HepG2 (cell line): ENCODE results near the gene IST1. TPM values are rescaled to one million over a fixed set of nuclear protein-coding genes. Genes with fewer than 3 reads are reported as not detected.

Experiments used
- ATAC-seq: fragments of 200-7000 bp; cut with Tn5 transposase; 3 replicates; pipeline ENCODE4 v1.9.1; 2020; ENCODE audit warnings: mild to moderate bottlenecking, moderate library complexity
- BruUV-seq: library from RNA; stranded (reverse); fragments of 400-500 nt; replicated peaks from 2 replicates; lab custom pipeline; 2021; lab: Mats Ljungman, UMichigan
- CTCF ChIA-PET: fragments of 300-600 bp; formaldehyde crosslinking; extraction: SDS; loops from one replicate; lab custom pipeline; 2021; ENCODE audit warnings: low total read pairs, inconsistent platforms, low intra/inter-chr PET ratio; lab: Yijun Ruan, JAX
- POLR2A ChIA-PET: fragments of 350-600 bp; sonication (Branson Sonifier 250); formaldehyde crosslinking; loops from one replicate; lab custom pipeline; 2020; ENCODE audit warnings: antibody characterized with exemption, inconsistent platforms; lab: Yijun Ruan, JAX
- DNase-seq: peaks from one replicate; pipeline ENCODE4 v3.0.0-alpha.2; 2015; ENCODE audit warnings: low spot score
- FAIRE-seq: peaks from 3 replicates; lab custom pipeline; 2011; peaks lifted over from hg19 to GRCh38; lab: Jason Lieb, UNC
- H2AFZ ChIP-seq: one replicate; pipeline ENCODE4 v1.6.1; 2011; ENCODE audit warnings: low read length, inconsistent platforms
- H3K27ac ChIP-seq: fragments of 300-600 bp; 3 replicates; pipeline ENCODE4 v1.8.0; 2011; ENCODE audit warnings: mixed run types, mild to moderate bottlenecking, mixed read lengths, low read length, inconsistent platforms; ENCODE audit not compliant: insufficient read depth; ENCODE audit errors: extremely low read length
- H3K27me3 ChIP-seq, 2 experiments: fragments of 200-600 bp in 1 of 2; 2 replicates in 1 of 2; 3 replicates in 1 of 2; pipeline versions ENCODE4 v1.6.0 to v1.8.0; 2011; ENCODE audit warnings: low read length in 2 of 2, mild to moderate bottlenecking in 2 of 2, moderate library complexity in 2 of 2, inconsistent platforms in 1 of 2; ENCODE audit not compliant: insufficient read depth in 2 of 2, control insufficient read depth in 1 of 2
- H3K36me3 ChIP-seq, 2 experiments: fragments of 200-600 bp in 1 of 2; replicated peaks in 1 of 2; 2 replicates in 1 of 2; 3 replicates in 1 of 2; pipeline versions ENCODE4 v1.5.1 to v1.8.0; 2011; ENCODE audit warnings: low read length in 2 of 2, inconsistent platforms in 1 of 2; ENCODE audit not compliant: insufficient read depth in 2 of 2, control insufficient read depth in 1 of 2
- H3K4me1 ChIP-seq: 2 replicates; pipeline ENCODE4 v1.5.1; 2012; ENCODE audit warnings: low read length, inconsistent platforms; ENCODE audit not compliant: insufficient read depth
- H3K4me2 ChIP-seq: 2 replicates; pipeline ENCODE4 v1.6.0; 2011; ENCODE audit warnings: low read depth, low read length, inconsistent platforms
- H3K4me3 ChIP-seq, 3 experiments: fragments of 200-600 bp in 1 of 3; sonication (generic), shearing (Covaris generic) in 1 of 3; replicated peaks in 1 of 3; 2 replicates each; pipeline ENCODE4 v1.5.1; 2011 to 2016; ENCODE audit warnings: low read length in 3 of 3, inconsistent platforms in 2 of 3, low read depth in 2 of 3, mild to moderate bottlenecking in 2 of 3, control low read depth in 1 of 3, mixed read lengths in 1 of 3; ENCODE audit not compliant: insufficient read depth in 1 of 3
- H3K79me2 ChIP-seq: one replicate; pipeline ENCODE4 v1.6.1; 2011; ENCODE audit warnings: low read length, inconsistent platforms; ENCODE audit not compliant: insufficient read depth
- H3K9ac ChIP-seq: 2 replicates; pipeline ENCODE4 v1.6.0; 2011; ENCODE audit warnings: mild to moderate bottlenecking, low read depth, low read length, inconsistent platforms; ENCODE audit not compliant: insufficient read depth
- H3K9me3 ChIP-seq: 2 replicates; pipeline ENCODE4 v1.5.1; 2012; ENCODE audit warnings: mild to moderate bottlenecking, low read length
- H4K20me1 ChIP-seq: 2 replicates; pipeline ENCODE4 v1.6.0; 2011; ENCODE audit warnings: inconsistent platforms, mild to moderate bottlenecking, low read length, moderate library complexity; ENCODE audit not compliant: insufficient read depth
- ATF7 ChIP-seq, 2 experiments: fragments of 450-650 bp in 1 of 2; sonication (generic) in 1 of 2; formaldehyde crosslinking in 1 of 2; IDR thresholded peaks; 2 replicates each; pipeline versions ENCODE4 v1.4.0 to v1.6.1; 2016 to 2020; ENCODE audit warnings: antibody characterized with exemption in 1 of 2, mild to moderate bottlenecking in 1 of 2, missing genetic modification reagents in 1 of 2
- JUNB ChIP-seq: sonication (generic); formaldehyde crosslinking; IDR thresholded peaks from 2 replicates; pipeline ENCODE4 v1.8.0; 2022; ENCODE audit warnings: missing genetic modification reagents, mild to moderate bottlenecking, borderline replicate concordance
- LCORL ChIP-seq, 2 experiments: fragments of 450-650 bp in 1 of 2; sonication (generic) in 1 of 2; formaldehyde crosslinking in 1 of 2; IDR thresholded peaks; 2 replicates each; pipeline versions ENCODE4 v1.5.0 to v1.6.1; 2017 to 2020; ENCODE audit warnings: antibody characterized with exemption in 1 of 2, missing genetic modification reagents in 1 of 2
- MEF2D ChIP-seq: sonication (generic); formaldehyde crosslinking; IDR thresholded peaks from 2 replicates; pipeline ENCODE4 v1.5.1; 2020; ENCODE audit warnings: mild to moderate bottlenecking, missing genetic modification reagents
- NFKBIZ ChIP-seq: IDR thresholded peaks from 2 replicates; pipeline ENCODE4 v1.6.1; 2018; ENCODE audit warnings: missing genetic modification reagents, missing compliant biosample characterization
- NR1H2 ChIP-seq: sonication (generic); formaldehyde crosslinking; IDR thresholded peaks from 2 replicates; pipeline ENCODE4 v1.8.1; 2022; ENCODE audit warnings: low read depth, missing genetic modification reagents, borderline replicate concordance
- NRL ChIP-seq: sonication (generic); formaldehyde crosslinking; IDR thresholded peaks from 2 replicates; pipeline ENCODE4 v1.5.0; 2020; ENCODE audit warnings: missing genetic modification reagents, mild to moderate bottlenecking, moderate library complexity, borderline replicate concordance
- SOX6 ChIP-seq, 2 experiments: fragments of 450-650 bp in 1 of 2; sonication (generic) in 1 of 2; formaldehyde crosslinking in 1 of 2; IDR thresholded peaks; 2 replicates each; pipeline versions ENCODE4 v1.4.0 to v1.6.1; 2017 to 2020; ENCODE audit warnings: antibody characterized with exemption in 1 of 2, mild to moderate bottlenecking in 1 of 2, missing genetic modification reagents in 1 of 2
- ZNF225 ChIP-seq: sonication (generic); formaldehyde crosslinking; IDR thresholded peaks from 2 replicates; pipeline ENCODE4 v1.4.0; 2020; ENCODE audit warnings: mild to moderate bottlenecking, missing genetic modification reagents
- ZNF350 ChIP-seq: sonication (generic); formaldehyde crosslinking; IDR thresholded peaks from 2 replicates; pipeline ENCODE4 v1.4.0; 2020; ENCODE audit warnings: mild to moderate bottlenecking, low read depth, missing genetic modification reagents, borderline replicate concordance
- ZNF547 ChIP-seq: sonication (generic); formaldehyde crosslinking; IDR thresholded peaks from 2 replicates; pipeline ENCODE4 v1.5.1; 2020; ENCODE audit warnings: mild to moderate bottlenecking, missing genetic modification reagents
- ZNF670 ChIP-seq: sonication (generic); formaldehyde crosslinking; IDR thresholded peaks from 2 replicates; pipeline ENCODE4 v1.8.0; 2022; ENCODE audit warnings: mild to moderate bottlenecking, missing genetic modification reagents, borderline replicate concordance
- ZNF768 ChIP-seq: sonication (generic); formaldehyde crosslinking; IDR thresholded peaks from 2 replicates; pipeline ENCODE4 v1.4.0; 2020; ENCODE audit warnings: missing genetic modification reagents
- ZNF776 ChIP-seq: sonication (generic); formaldehyde crosslinking; IDR thresholded peaks from 2 replicates; pipeline ENCODE4 v1.4.0; 2020; ENCODE audit warnings: mild to moderate bottlenecking, missing genetic modification reagents
- ZNF784 ChIP-seq: sonication (generic); formaldehyde crosslinking; IDR thresholded peaks from 2 replicates; pipeline ENCODE4 v1.5.1; 2020; ENCODE audit warnings: missing genetic modification reagents, mild to moderate bottlenecking, borderline replicate concordance
- WGBS: methylation state at CpG from one replicate; pipeline ENCODE4 v1.1.6; 2017; ENCODE audit warnings: low lambda C conversion rate; 5-methylcytosine and 5-hydroxymethylcytosine counted together
- in situ Hi-C: cut with HindIII; loops from 2 replicates; pipeline ENCODE4 v1.10.0; 2017; ENCODE audit warnings: low pct_unique_long_range_greater_than_20kb; ENCODE audit not compliant: extremely low pct_ligation_motif_present
- intact Hi-C: fragments of 100-400 bp; cut with micrococcal nuclease; formaldehyde crosslinking; loops from one replicate; pipeline ENCODE4 v1.10.0; 2022; ENCODE audit not compliant: unreplicated experiment
- polyA plus RNA-seq, 8 experiments: library from polyadenylated mRNA; depleted of rRNA in 3 of 8; stranded (reverse) in 7 of 8; unstranded in 1 of 8; fragments of >200 nt; fragmentation: Illumina TruSeq in 4 of 8; extraction: Trizol in 4 of 8; gene quantifications; 2 replicates each; pipeline versions ENCODE4 v1.2.1 to v1.2.3, GENCODE V29; 2011 to 2016; ENCODE audit warnings: low read depth in 4 of 8, missing spikeins in 1 of 8, mixed read lengths in 1 of 8; ENCODE audit not compliant: insufficient read depth in 1 of 8
- total RNA-seq, 5 experiments: library from RNA; depleted of rRNA; stranded (reverse); fragments of >200 nt; fragmentation: Illumina TruSeq; extraction: Trizol; gene quantifications; 2 replicates each; pipeline ENCODE4 v1.2.3, GENCODE V29; 2016; ENCODE audit warnings: low read depth in 1 of 5
- TF ChIP-seq, protein P1 (sequence below), 2 experiments: sonication (generic) in 1 of 2; formaldehyde crosslinking in 1 of 2; IDR thresholded peaks; 2 replicates each; pipeline versions ENCODE4 v1.5.1 to v1.6.1; 2011 to 2020; ENCODE audit warnings: borderline replicate concordance in 1 of 2, low read depth in 1 of 2, low read length in 1 of 2, mild to moderate bottlenecking in 1 of 2, missing genetic modification reagents in 1 of 2, moderate library complexity in 1 of 2
- TF ChIP-seq, protein P2 (sequence below): sonication (generic); formaldehyde crosslinking; IDR thresholded peaks from 2 replicates; pipeline ENCODE4 v1.9.0; 2022; ENCODE audit warnings: low read depth, missing genetic modification reagents

Gene IST1
- total and polyA plus RNA-seq, 2 of the 13 experiments (the other 11 are each of a cell fraction or from before 2014, with no cell fraction given) = 346 to 415 TPM

DNA sequence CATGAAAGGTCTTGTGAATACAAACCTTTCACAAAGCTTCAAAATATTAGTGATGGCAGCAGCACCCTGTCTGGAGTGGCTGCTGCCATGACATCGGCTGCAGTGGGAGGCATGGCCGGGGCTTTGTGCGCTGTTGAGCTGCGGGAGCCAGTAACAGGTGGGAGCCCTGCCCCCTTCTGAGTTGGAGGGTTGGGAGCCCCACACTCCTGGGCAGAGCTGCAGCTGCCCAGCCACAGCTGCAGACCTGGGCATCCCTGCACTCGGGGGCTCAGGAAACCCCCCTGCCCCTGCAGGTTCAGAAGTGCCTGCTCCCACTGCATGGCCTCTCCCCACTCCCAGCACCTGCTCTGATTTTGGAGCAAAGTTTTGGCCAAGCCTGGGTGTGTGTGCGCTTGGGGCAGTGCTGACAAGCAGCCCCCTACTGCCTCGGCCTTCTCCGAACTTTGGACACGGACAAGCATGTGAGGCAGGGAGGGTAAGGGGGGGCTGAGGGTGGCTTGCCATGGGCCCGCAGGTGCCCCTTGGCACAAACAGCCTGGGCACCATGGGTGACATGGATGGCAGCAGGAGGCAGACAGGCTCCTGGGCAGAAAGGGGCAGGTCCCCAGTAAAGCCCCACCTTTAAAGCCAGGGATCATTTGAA, 42.7 kb downstream of the IST1 start:
- BruUV-seq = no TSS peak
- in situ Hi-C loops = no loop called here
- POLR2A ChIA-PET = interaction anchor here (1.1 to 1.2 kb wide), 3 partner anchors 13 to 54 kb away, joined by 3 to 4 read pairs (median 4); partner anchors contain the start of genes IST1 and ZNF821
- 0 out of 2 replicates have a peak, but pooled peaks have one; percentile 64 for TF ChIP-seq ZNF776 (CRISPR knock-in tag)
- no peak for TF ChIP-seq SOX6 (IDR thresholded peaks at IDR 0.05)
- TF ChIP-seq SOX6 (CRISPR knock-in tag; IDR thresholded peaks at IDR 0.05) = peak; percentile 24; the same call in 1 of the 2 replicates
- TF ChIP-seq JUNB (CRISPR knock-in tag) = no peak
- no peak for TF ChIP-seq LCORL (IDR thresholded peaks at IDR 0.05)
- peak; percentile 30; the same call in 1 of the 2 replicates for TF ChIP-seq LCORL (CRISPR knock-in tag; IDR thresholded peaks at IDR 0.05)
- TF ChIP-seq NFKBIZ (CRISPR knock-in tag) = no peak
- TF ChIP-seq, protein P1, sequence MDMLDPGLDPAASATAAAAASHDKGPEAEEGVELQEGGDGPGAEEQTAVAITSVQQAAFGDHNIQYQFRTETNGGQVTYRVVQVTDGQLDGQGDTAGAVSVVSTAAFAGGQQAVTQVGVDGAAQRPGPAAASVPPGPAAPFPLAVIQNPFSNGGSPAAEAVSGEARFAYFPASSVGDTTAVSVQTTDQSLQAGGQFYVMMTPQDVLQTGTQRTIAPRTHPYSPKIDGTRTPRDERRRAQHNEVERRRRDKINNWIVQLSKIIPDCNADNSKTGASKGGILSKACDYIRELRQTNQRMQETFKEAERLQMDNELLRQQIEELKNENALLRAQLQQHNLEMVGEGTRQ (IDR thresholded peaks at IDR 0.05; ENCODE audit: low read depth, low read length) = no peak
- TF ChIP-seq, protein P1 (CRISPR knock-in tag; IDR thresholded peaks at IDR 0.05; ENCODE audit: borderline replicate concordance) = no peak
- TF ChIP-seq ZNF784 (CRISPR knock-in tag) = no peak
- TF ChIP-seq ZNF350 (CRISPR knock-in tag) = 0 out of 2 replicates have a peak, but pooled peaks have one; percentile 43
- peak; percentile 22; the same call in 1 of the 2 replicates for TF ChIP-seq NRL (CRISPR knock-in tag)
- no peak for TF ChIP-seq NR1H2 (CRISPR knock-in tag)
- TF ChIP-seq ZNF670 (CRISPR knock-in tag) = no peak
- 0 out of 2 replicates have a peak, but pooled peaks have one; percentile 32 for TF ChIP-seq ZNF547
- 0 out of 2 replicates have a peak, but pooled peaks have one; percentile 26 for TF ChIP-seq MEF2D (CRISPR knock-in tag)
- 0 out of 2 replicates have a peak, but pooled peaks have one; percentile 38 for TF ChIP-seq ZNF225 (CRISPR knock-in tag)
- TF ChIP-seq, protein P2, sequence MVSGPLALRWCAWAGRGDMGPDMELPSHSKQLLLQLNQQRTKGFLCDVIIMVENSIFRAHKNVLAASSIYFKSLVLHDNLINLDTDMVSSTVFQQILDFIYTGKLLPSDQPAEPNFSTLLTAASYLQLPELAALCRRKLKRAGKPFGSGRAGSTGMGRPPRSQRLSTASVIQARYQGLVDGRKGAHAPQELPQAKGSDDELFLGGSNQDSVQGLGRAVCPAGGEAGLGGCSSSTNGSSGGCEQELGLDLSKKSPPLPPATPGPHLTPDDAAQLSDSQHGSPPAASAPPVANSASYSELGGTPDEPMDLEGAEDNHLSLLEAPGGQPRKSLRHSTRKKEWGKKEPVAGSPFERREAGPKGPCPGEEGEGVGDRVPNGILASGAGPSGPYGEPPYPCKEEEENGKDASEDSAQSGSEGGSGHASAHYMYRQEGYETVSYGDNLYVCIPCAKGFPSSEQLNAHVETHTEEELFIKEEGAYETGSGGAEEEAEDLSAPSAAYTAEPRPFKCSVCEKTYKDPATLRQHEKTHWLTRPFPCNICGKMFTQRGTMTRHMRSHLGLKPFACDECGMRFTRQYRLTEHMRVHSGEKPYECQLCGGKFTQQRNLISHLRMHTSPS (CRISPR knock-in tag) = peak; percentile 89
- no peak for TF ChIP-seq ATF7 (IDR thresholded peaks at IDR 0.05)
- TF ChIP-seq ATF7 (CRISPR knock-in tag; IDR thresholded peaks at IDR 0.05) = no peak
- TF ChIP-seq ZNF768 = peak; percentile 26; the same call in 1 of the 2 replicates

More for the DNA sequence above, 42.7 kb downstream of the IST1 start:
- CTCF ChIA-PET = no interaction called here
- Histone ChIP-seq H3K9me3 (no peaks in the 10 kb centered on the region), H3K79me2 (no peaks in the 10 kb centered on the region), H3K36me3 (peaks cover 3 to 9% of the 10 kb centered on the region in 2 experiments; a peak in 3 of 5 replicates), H2AFZ (no peak overlapping the region), H3K9ac (no peak overlapping the region), H3K4me2 (peak overlapping the region; percentile 33; the same call in 1 of the 2 replicates), H3K27ac (no peak overlapping the region), H3K4me3 (no peak overlapping the region; a peak in 1 of 6 replicates), H4K20me1 (no peaks in the 10 kb centered on the region), H3K27me3 (no peaks in the 10 kb centered on the region), H3K4me1 (peaks cover 16% of the 10 kb centered on the region)
- FAIRE-seq (no peak), ATAC-seq (peak; percentile 55), DNase-seq (no peak)
- WGBS = 25% methylated on average over 8 of the region's 10 CpGs
- intact Hi-C loops = no loop called here
